IMR-90 (cell line): ENCODE data around the gene TPM4. TPM values are rescaled to one million over a fixed set of nuclear protein-coding genes. Genes with fewer than 3 reads are reported as not detected.

ENCODE experiments used
- ATAC-seq: fragments of 200-7000 bp; cut with Tn5 transposase; 2 replicates; pipeline ENCODE4 v1.9.1; 2020; ENCODE audit warnings: low read depth, mild to moderate bottlenecking, moderate library complexity
- BruUV-seq: library from RNA; stranded (reverse); fragments of 400-500 nt; replicated peaks from 2 replicates; lab custom pipeline; 2021; lab: Mats Ljungman, UMichigan
- CTCF ChIA-PET: fragments of 300-600 bp; formaldehyde crosslinking; extraction: SDS; loops from one replicate; lab custom pipeline; 2021; ENCODE audit warnings: antibody characterized with exemption; lab: Yijun Ruan, JAX
- POLR2A ChIA-PET: fragments of 300-600 bp; sonication (Branson Sonifier 250); formaldehyde crosslinking; loops from one replicate; lab custom pipeline; 2022; ENCODE audit warnings: antibody characterized with exemption; ENCODE audit not compliant: unreplicated experiment; lab: Charles Lee
- DNase-seq: peaks from one replicate; pipeline ENCODE4 v3.0.0; 2013
- H2AFZ ChIP-seq: replicated peaks from 2 replicates; pipeline ENCODE3; 2013; ENCODE audit warnings: low read length, mild to moderate bottlenecking; ENCODE audit not compliant: poor library complexity
- H2AK5ac ChIP-seq: 2 replicates; pipeline ENCODE4 v1.6.1; 2013; ENCODE audit warnings: low read depth, low read length, inconsistent platforms
- H2AK9ac ChIP-seq: replicated peaks from 2 replicates; pipeline ENCODE3; 2013; ENCODE audit warnings: mild to moderate bottlenecking, low read depth, low read length, moderate library complexity; ENCODE audit not compliant: poor library complexity
- H2BK120ac ChIP-seq: 2 replicates; pipeline ENCODE4 v1.6.1; 2013; ENCODE audit warnings: low read depth, low read length, inconsistent platforms
- H2BK15ac ChIP-seq: 3 replicates; pipeline ENCODE4 v1.6.1; 2013; ENCODE audit warnings: low read depth, low read length, inconsistent platforms
- H2BK20ac ChIP-seq: 2 replicates; pipeline ENCODE4 v1.6.1; 2013; ENCODE audit warnings: low read depth, mild to moderate bottlenecking, inconsistent platforms, low read length, moderate library complexity
- H2BK5ac ChIP-seq: 2 replicates; pipeline ENCODE4 v1.6.1; 2013; ENCODE audit warnings: mild to moderate bottlenecking, low read depth, low read length, inconsistent platforms; ENCODE audit not compliant: poor library complexity, severe bottlenecking
- H3K14ac ChIP-seq: replicated peaks from 2 replicates; pipeline ENCODE4 v1.6.1; 2013; ENCODE audit warnings: low read depth, low read length, inconsistent platforms
- H3K18ac ChIP-seq: 2 replicates; pipeline ENCODE4 v1.6.1; 2013; ENCODE audit warnings: low read depth, low read length, control low read depth
- H3K23ac ChIP-seq: 2 replicates; pipeline ENCODE4 v1.6.1; 2013; ENCODE audit warnings: low read depth, low read length, inconsistent platforms
- H3K27ac ChIP-seq: 2 replicates; pipeline ENCODE4 v1.5.1; 2013; ENCODE audit warnings: mild to moderate bottlenecking, control low read depth, low read length; ENCODE audit not compliant: insufficient read depth
- H3K27me3 ChIP-seq: 2 replicates; pipeline ENCODE4 v1.6.1; 2013; ENCODE audit warnings: low read length; ENCODE audit not compliant: control insufficient read depth, insufficient read depth
- H3K36me3 ChIP-seq: 2 replicates; pipeline ENCODE4 v1.6.1; 2013; ENCODE audit warnings: low read length, mixed read lengths; ENCODE audit not compliant: control insufficient read depth, insufficient read depth
- H3K4ac ChIP-seq: 2 replicates; pipeline ENCODE4 v1.6.1; 2013; ENCODE audit warnings: low read depth, low read length, inconsistent platforms
- H3K4me1 ChIP-seq: 2 replicates; pipeline ENCODE4 v1.6.1; 2013; ENCODE audit warnings: low read length, mixed read lengths; ENCODE audit not compliant: control insufficient read depth, insufficient read depth
- H3K4me2 ChIP-seq: 2 replicates; pipeline ENCODE4 v1.6.1; 2013; ENCODE audit warnings: low read depth, mild to moderate bottlenecking, control low read depth, low read length, moderate library complexity
- H3K4me3 ChIP-seq: 2 replicates; pipeline ENCODE4 v1.5.1; 2013; ENCODE audit warnings: low read depth, mild to moderate bottlenecking, control low read depth, low read length, moderate library complexity; ENCODE audit not compliant: insufficient read depth
- H3K56ac ChIP-seq: 2 replicates; pipeline ENCODE4 v1.6.1; 2013; ENCODE audit warnings: low read length, inconsistent platforms; ENCODE audit not compliant: insufficient read depth; ENCODE audit errors: extremely low read depth
- H3K79me1 ChIP-seq, 2 experiments: 2 replicates each; pipeline ENCODE4 v1.6.1; 2013; ENCODE audit warnings: low read length in 2 of 2, inconsistent platforms in 1 of 2, low read depth in 1 of 2
- H3K9ac ChIP-seq: 2 replicates; pipeline ENCODE4 v1.6.1; 2013; ENCODE audit warnings: low read depth, low read length, control low read depth
- H3K9me1 ChIP-seq: 2 replicates; pipeline ENCODE4 v1.6.1; 2013; ENCODE audit warnings: low read length, inconsistent platforms; ENCODE audit not compliant: insufficient read depth
- H3K9me3 ChIP-seq: 2 replicates; pipeline ENCODE4 v1.6.1; 2013; ENCODE audit warnings: low read length; ENCODE audit not compliant: control insufficient read depth, insufficient read depth
- H4K20me1 ChIP-seq: 2 replicates; pipeline ENCODE4 v1.6.1; 2013; ENCODE audit warnings: low read length, inconsistent platforms; ENCODE audit not compliant: insufficient read depth
- H4K5ac ChIP-seq: 2 replicates; pipeline ENCODE4 v1.6.1; 2013; ENCODE audit warnings: mild to moderate bottlenecking, low read depth, low read length, control low read depth
- H4K8ac ChIP-seq, 2 experiments: 2 replicates each; pipeline ENCODE4 v1.6.1; 2013; ENCODE audit warnings: low read depth in 2 of 2, low read length in 2 of 2, control low read depth in 1 of 2, inconsistent platforms in 1 of 2
- H4K91ac ChIP-seq: 2 replicates; pipeline ENCODE4 v1.6.1; 2013; ENCODE audit warnings: low read depth, low read length, inconsistent platforms; ENCODE audit not compliant: insufficient read depth
- BHLHE40 ChIP-seq: fragments of 150-350 bp; IDR thresholded peaks from 2 replicates; pipeline ENCODE4 v1.6.1; 2016; ENCODE audit warnings: mild to moderate bottlenecking, low read depth, low read length
- CEBPB ChIP-seq: IDR thresholded peaks from 2 replicates; pipeline ENCODE4 v1.6.1; 2012; ENCODE audit warnings: low read depth, low read length, improper control_type of control experiment
- CHD1 ChIP-seq: IDR thresholded peaks from 2 replicates; pipeline ENCODE4 v1.6.1; 2012; ENCODE audit warnings: low read depth, low read length, improper control_type of control experiment
- FOS ChIP-seq: fragments of 150-350 bp; IDR thresholded peaks from 2 replicates; pipeline ENCODE4 v1.6.1; 2016; ENCODE audit warnings: low read depth, low read length
- MAFK ChIP-seq: IDR thresholded peaks from 2 replicates; pipeline ENCODE4 v1.6.1; 2012; ENCODE audit warnings: low read depth, low read length, improper control_type of control experiment
- MAZ ChIP-seq: IDR thresholded peaks from 2 replicates; pipeline ENCODE4 v1.6.1; 2012; ENCODE audit warnings: low read depth, mild to moderate bottlenecking, low read length, improper control_type of control experiment, moderate library complexity, borderline replicate concordance
- MXI1 ChIP-seq: IDR thresholded peaks from 2 replicates; pipeline ENCODE4 v1.6.1; 2012; ENCODE audit warnings: low read depth, mild to moderate bottlenecking, low read length, moderate library complexity, borderline replicate concordance
- NFE2L2 ChIP-seq: fragments of 150-350 bp; IDR thresholded peaks from 2 replicates; pipeline ENCODE4 v1.6.1; 2016; ENCODE audit warnings: low read depth, mild to moderate bottlenecking, low read length
- POLR2A ChIP-seq: IDR thresholded peaks from 2 replicates; pipeline ENCODE4 v1.6.1; 2012; ENCODE audit warnings: mild to moderate bottlenecking, low read depth, low read length
- RAD21 ChIP-seq: IDR thresholded peaks from 2 replicates; pipeline ENCODE4 v1.6.1; 2012; ENCODE audit warnings: low read length, improper control_type of control experiment
- RCOR1 ChIP-seq: IDR thresholded peaks from 2 replicates; pipeline ENCODE4 v1.6.1; 2012; ENCODE audit warnings: mild to moderate bottlenecking, low read length, improper control_type of control experiment; ENCODE audit not compliant: insufficient replicate concordance
- RFX5 ChIP-seq: IDR thresholded peaks from 2 replicates; pipeline ENCODE4 v1.8.0; 2012; ENCODE audit warnings: low read depth, mild to moderate bottlenecking, low read length, moderate library complexity
- SMC3 ChIP-seq: fragments of 150-350 bp; IDR thresholded peaks from 2 replicates; pipeline ENCODE4 v1.6.1; 2016; ENCODE audit warnings: low read depth, mild to moderate bottlenecking, antibody characterized with exemption, low read length, moderate library complexity
- WGBS, 2 experiments: methylation state at CpG; one replicate each; pipeline versions ENCODE4 v1.1.5 to v1.1.7; 2013; ENCODE audit warnings: missing lambda C conversion rate in 2 of 2; ENCODE audit not compliant: insufficient read length in 1 of 2; ENCODE audit errors: extremely low coverage in 2 of 2; 5-methylcytosine and 5-hydroxymethylcytosine counted together
- dilution Hi-C: fragments of 300-500 bp; cut with HindIII; formaldehyde crosslinking; loops from one replicate; pipeline ENCODE4 v1.14.3; 2018; ENCODE audit warnings: low sequenced_read_pairs; ENCODE audit not compliant: unreplicated experiment
- in situ Hi-C: fragments of 300-500 bp; cut with MboI; formaldehyde crosslinking; loops from 3 replicates; pipeline ENCODE4 v1.14.3; 2019; ENCODE audit warnings: low sequenced_read_pairs, inconsistent platforms, mixed read lengths
- intact Hi-C: fragments of 100-400 bp; cut with micrococcal nuclease; formaldehyde crosslinking; loops from 2 replicates; pipeline ENCODE4 v1.10.0; 2022
- polyA plus RNA-seq, 3 experiments: library from polyadenylated mRNA; depleted of rRNA; stranded (reverse); fragments of >200 nt; gene quantifications; 2 replicates each; pipeline ENCODE4 v1.2.3, GENCODE V29; 2012; ENCODE audit warnings: low replicate concordance in 1 of 3
- total RNA-seq: library from RNA; depleted of rRNA; stranded (reverse); fragments of >200 nt; gene quantifications from 2 replicates; pipeline ENCODE4 v1.2.3, GENCODE V29; 2012
- TF ChIP-seq, protein P1 (sequence below): conservative IDR thresholded peaks from 2 replicates; pipeline ENCODE4 v1.5.1; 2012; ENCODE audit warnings: mild to moderate bottlenecking, low read depth, low read length, improper control_type of control experiment
- TF ChIP-seq, protein P2 (sequence below): fragments of 150-350 bp; IDR thresholded peaks from 2 replicates; pipeline ENCODE4 v1.6.1; 2016; ENCODE audit warnings: low read depth, mild to moderate bottlenecking, low read length, moderate library complexity, borderline replicate concordance

TPM4 gene
- total and polyA plus RNA-seq, 2 of the 4 experiments (the other 2 are of a cell fraction), result 1,075 to 1,160 TPM

DNA sequence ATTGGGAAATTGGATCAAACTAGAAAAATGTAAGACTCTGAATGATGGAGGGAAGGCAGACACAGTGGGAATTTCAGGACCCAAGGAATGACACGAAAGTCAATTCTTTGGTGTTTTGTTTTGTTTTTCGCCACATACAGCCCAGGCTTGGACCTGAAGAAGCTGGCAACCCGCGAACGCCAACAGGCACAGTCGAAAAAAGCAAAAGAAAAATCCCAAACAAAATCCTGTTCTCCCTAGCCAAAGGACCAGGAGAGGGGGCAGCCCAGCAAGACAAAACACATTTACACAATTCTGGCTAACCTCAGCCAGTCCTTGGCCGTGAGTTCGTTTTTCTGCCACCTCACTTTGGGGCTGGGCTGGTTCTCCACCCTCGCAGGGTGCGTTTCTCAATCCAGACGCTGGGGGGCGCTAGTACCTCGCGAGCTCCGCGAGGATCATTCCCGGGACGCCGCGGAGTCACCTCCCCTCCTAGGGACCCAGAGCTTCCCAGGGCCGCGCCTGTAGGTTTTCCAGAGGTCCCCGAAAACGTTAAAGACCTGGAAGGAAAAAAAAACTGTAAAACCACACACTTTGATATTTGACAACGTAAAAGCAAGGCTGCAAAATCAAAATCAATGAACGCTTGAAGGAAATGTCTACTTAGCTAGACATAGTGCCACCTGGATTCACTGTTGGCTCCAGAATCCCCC lies 34.9 kb upstream of the TPM4 start:
- no peak overlapping the region for H2BK5ac ChIP-seq
- in situ Hi-C loops (loop anchor here (5.0 to 10.0 kb wide), 2 partner anchors 136 to 343 kb away; no protein-coding TSS in a partner anchor), intact Hi-C loops (loop anchor here (1.0 to 5.0 kb wide), 4 partner anchors 36 to 413 kb away; partner anchors contain the start of genes RAB8A and TPM4), dilution Hi-C loops (no loop called here)
- peak overlapping the region; percentile 54 for H3K14ac ChIP-seq
- no peaks in the 10 kb centered on the region for H4K20me1 ChIP-seq
- ATAC-seq (peak; percentile 99), DNase-seq (peak; percentile 52)
- H2BK15ac ChIP-seq, result peak overlapping the region; percentile 36; the same call in 1 of the 3 replicates
- POLR2A ChIA-PET, result no interaction called here
- WGBS, 2 experiments, result 13% methylated on average over 6 of the region's 26 CpGs; no CpG with 5 or more reads in 1 of the 2 experiments
- H4K8ac ChIP-seq, result peak overlapping the region; percentile 70 to 90
- H3K4me1 ChIP-seq, result peaks cover 2% of the 10 kb centered on the region
- peak overlapping the region; percentile 47 for H3K9ac ChIP-seq
- H3K23ac ChIP-seq, result no peak overlapping the region
- H3K18ac ChIP-seq, result no peak overlapping the region
- peak overlapping the region; percentile 50; the same call in 1 of the 2 replicates for H2BK20ac ChIP-seq
- peak overlapping the region; percentile 43 for H2AK9ac ChIP-seq
- CTCF ChIA-PET, result interaction anchor here (0.6 to 2.6 kb wide), 16 partner anchors 12 to 949 kb away, joined by 3 to 19 read pairs (median 4); partner anchors contain the start of gene FAM32A
- no TSS peak for BruUV-seq
- peak overlapping the region; percentile 89 for H2AFZ ChIP-seq
- no peaks in the 10 kb centered on the region for H3K27me3 ChIP-seq
- H3K36me3 ChIP-seq, result no peaks in the 10 kb centered on the region
- H2AK5ac ChIP-seq, result 0 out of 2 replicates have a peak overlapping the region, but pooled peaks have one; percentile 21
- H3K27ac ChIP-seq, result peak overlapping the region; percentile 12
- H3K9me3 ChIP-seq, result no peaks in the 10 kb centered on the region
- peak overlapping the region; percentile 38 for H3K4me2 ChIP-seq
- H4K5ac ChIP-seq, result peak overlapping the region; percentile 37
- H3K56ac ChIP-seq, result no peak overlapping the region
- H3K4ac ChIP-seq, result peak overlapping the region; percentile 52
- H3K9me1 ChIP-seq, result no peaks in the 10 kb centered on the region
- no peak overlapping the region for H3K4me3 ChIP-seq
- 0 out of 2 replicates have a peak overlapping the region, but pooled peaks have one; percentile 37 for H4K91ac ChIP-seq
- H3K79me1 ChIP-seq, result no peaks in the 10 kb centered on the region
- H2BK120ac ChIP-seq, result peak overlapping the region; percentile 36
- TF ChIP-seq MXI1, result no peak
- peak; percentile 75; the same call in 1 of the 2 replicates for TF ChIP-seq CHD1
- no peak for TF ChIP-seq BHLHE40
- TF ChIP-seq NFE2L2, result no peak
- peak; percentile 40; the same call in 1 of the 2 replicates for TF ChIP-seq MAZ
- TF ChIP-seq SMC3, result peak; percentile 86
- TF ChIP-seq, protein P1, sequence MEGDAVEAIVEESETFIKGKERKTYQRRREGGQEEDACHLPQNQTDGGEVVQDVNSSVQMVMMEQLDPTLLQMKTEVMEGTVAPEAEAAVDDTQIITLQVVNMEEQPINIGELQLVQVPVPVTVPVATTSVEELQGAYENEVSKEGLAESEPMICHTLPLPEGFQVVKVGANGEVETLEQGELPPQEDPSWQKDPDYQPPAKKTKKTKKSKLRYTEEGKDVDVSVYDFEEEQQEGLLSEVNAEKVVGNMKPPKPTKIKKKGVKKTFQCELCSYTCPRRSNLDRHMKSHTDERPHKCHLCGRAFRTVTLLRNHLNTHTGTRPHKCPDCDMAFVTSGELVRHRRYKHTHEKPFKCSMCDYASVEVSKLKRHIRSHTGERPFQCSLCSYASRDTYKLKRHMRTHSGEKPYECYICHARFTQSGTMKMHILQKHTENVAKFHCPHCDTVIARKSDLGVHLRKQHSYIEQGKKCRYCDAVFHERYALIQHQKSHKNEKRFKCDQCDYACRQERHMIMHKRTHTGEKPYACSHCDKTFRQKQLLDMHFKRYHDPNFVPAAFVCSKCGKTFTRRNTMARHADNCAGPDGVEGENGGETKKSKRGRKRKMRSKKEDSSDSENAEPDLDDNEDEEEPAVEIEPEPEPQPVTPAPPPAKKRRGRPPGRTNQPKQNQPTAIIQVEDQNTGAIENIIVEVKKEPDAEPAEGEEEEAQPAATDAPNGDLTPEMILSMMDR, result peak; percentile 96
- no peak for TF ChIP-seq FOS
- TF ChIP-seq, protein P2, sequence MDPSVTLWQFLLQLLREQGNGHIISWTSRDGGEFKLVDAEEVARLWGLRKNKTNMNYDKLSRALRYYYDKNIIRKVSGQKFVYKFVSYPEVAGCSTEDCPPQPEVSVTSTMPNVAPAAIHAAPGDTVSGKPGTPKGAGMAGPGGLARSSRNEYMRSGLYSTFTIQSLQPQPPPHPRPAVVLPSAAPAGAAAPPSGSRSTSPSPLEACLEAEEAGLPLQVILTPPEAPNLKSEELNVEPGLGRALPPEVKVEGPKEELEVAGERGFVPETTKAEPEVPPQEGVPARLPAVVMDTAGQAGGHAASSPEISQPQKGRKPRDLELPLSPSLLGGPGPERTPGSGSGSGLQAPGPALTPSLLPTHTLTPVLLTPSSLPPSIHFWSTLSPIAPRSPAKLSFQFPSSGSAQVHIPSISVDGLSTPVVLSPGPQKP, result no peak
- peak; percentile 92 for TF ChIP-seq RAD21
- TF ChIP-seq RCOR1, result no peak
- no peak for TF ChIP-seq POLR2A
- TF ChIP-seq CEBPB, result peak; percentile 20; the same call in 1 of the 2 replicates
- no peak for TF ChIP-seq MAFK
- TF ChIP-seq RFX5, result no peak
